ENCODE measurements around the gene TOR1B.

TOR1B gene

DNA sequence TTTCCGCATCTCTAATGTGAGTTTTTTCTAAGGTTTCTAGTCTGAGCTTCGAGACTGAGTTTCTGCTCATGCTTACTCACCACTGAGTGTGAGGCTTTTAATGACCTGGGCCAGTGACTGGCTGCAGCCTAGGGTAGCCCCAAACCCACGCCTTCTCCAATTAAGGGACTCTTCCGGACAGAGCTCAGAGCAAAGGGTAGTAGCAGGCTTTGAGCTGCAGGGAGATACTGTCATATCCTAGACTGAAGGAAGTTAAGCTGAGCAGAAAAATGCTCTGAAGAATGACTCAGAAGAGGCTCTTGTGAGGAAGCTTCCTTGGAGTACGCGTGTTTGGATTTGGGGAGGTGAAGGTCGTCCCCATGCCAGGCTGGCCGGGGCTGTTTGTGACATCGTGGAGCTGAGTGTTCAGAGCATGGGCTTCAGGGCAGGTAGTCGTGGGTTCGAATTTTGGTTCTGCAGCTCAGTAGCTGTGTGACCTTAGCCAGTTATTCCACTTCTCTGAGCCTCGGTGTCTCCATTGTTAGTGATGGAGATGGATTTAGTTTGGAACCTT lies 35.8 kb downstream of the TOR1B start:
- in situ Hi-C loops (cut with MboI; ENCODE audit: low pct_unique_long_range_greater_than_20kb, low sequenced_read_pairs, unreplicated experiment), result no loop called here
- TF ChIP-seq, protein P1, sequence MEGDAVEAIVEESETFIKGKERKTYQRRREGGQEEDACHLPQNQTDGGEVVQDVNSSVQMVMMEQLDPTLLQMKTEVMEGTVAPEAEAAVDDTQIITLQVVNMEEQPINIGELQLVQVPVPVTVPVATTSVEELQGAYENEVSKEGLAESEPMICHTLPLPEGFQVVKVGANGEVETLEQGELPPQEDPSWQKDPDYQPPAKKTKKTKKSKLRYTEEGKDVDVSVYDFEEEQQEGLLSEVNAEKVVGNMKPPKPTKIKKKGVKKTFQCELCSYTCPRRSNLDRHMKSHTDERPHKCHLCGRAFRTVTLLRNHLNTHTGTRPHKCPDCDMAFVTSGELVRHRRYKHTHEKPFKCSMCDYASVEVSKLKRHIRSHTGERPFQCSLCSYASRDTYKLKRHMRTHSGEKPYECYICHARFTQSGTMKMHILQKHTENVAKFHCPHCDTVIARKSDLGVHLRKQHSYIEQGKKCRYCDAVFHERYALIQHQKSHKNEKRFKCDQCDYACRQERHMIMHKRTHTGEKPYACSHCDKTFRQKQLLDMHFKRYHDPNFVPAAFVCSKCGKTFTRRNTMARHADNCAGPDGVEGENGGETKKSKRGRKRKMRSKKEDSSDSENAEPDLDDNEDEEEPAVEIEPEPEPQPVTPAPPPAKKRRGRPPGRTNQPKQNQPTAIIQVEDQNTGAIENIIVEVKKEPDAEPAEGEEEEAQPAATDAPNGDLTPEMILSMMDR (IDR thresholded peaks at IDR 0.05; ENCODE audit: extremely low read depth, insufficient read depth, missing control alignments), result no peak
- DNase-seq (ENCODE audit: low spot score), result no peak

- in situ Hi-C loops (cut with MboI; ENCODE audit: low pct_unique_long_range_greater_than_20kb, low sequenced_read_pairs, unreplicated experiment), result no loop called here
- DNase-seq (ENCODE audit: low spot score), result no peak
- TF ChIP-seq, protein P1 (IDR thresholded peaks at IDR 0.05; ENCODE audit: extremely low read depth, insufficient read depth, missing control alignments), result no peak
These were observed 36.5 kb downstream of the TOR1B start for GRCh38 chr9:129839324-129840023.

GRCh38 chr9:129840034-129840433 lies 37.0 kb downstream of the TOR1B start:
- no peak for DNase-seq (ENCODE audit: low spot score)
- in situ Hi-C loops (cut with MboI; ENCODE audit: low pct_unique_long_range_greater_than_20kb, low sequenced_read_pairs, unreplicated experiment), result no loop called here
- TF ChIP-seq, protein P1 (IDR thresholded peaks at IDR 0.05; ENCODE audit: extremely low read depth, insufficient read depth, missing control alignments), result no peak

DNA sequence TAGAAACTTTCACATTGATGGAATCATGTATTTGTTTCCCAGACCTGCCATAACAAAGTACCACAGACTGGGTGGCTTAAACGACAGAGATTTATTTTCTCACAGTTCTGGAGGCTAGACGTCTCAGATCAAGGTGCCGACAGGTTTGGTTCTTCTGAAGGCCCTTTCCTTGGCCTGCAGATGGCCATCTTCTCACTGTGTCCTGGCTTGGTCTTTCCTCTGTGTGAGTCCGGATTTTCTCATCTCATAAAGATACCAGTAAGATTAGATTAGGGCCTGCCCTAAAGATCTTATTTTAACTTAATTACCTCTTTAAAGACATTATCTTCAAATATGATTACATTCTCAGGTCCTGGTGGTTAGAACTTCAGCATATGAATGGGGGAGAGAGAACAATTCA lies 38.1 kb downstream of the TOR1B start:
- DNase-seq (ENCODE audit: low spot score), result no peak
- TF ChIP-seq, protein P1 (IDR thresholded peaks at IDR 0.05; ENCODE audit: extremely low read depth, insufficient read depth, missing control alignments), result no peak
- in situ Hi-C loops (cut with MboI; ENCODE audit: low pct_unique_long_range_greater_than_20kb, low sequenced_read_pairs, unreplicated experiment), result no loop called here

- TF ChIP-seq, protein P1 (IDR thresholded peaks at IDR 0.05; ENCODE audit: extremely low read depth, insufficient read depth, missing control alignments), result no peak
- DNase-seq (ENCODE audit: low spot score), result no peak
- in situ Hi-C loops (cut with MboI; ENCODE audit: low pct_unique_long_range_greater_than_20kb, low sequenced_read_pairs, unreplicated experiment), result no loop called here
These were observed 42.4 kb downstream of the TOR1B start for GRCh38 chr9:129845373-129845772.

GRCh38 chr9:129848712-129849441 lies 45.9 kb downstream of the TOR1B start:
- no peak for DNase-seq (ENCODE audit: low spot score)
- TF ChIP-seq, protein P1 (IDR thresholded peaks at IDR 0.05; ENCODE audit: extremely low read depth, insufficient read depth, missing control alignments), result no peak
- in situ Hi-C loops (cut with MboI; ENCODE audit: low pct_unique_long_range_greater_than_20kb, low sequenced_read_pairs, unreplicated experiment), result no loop called here
